Stomach (tissue), 9 donors: Measurements from ENCODE around the gene UQCC2. TPM values are rescaled to one million over a fixed set of nuclear protein-coding genes. Genes with fewer than 3 reads are reported as not detected.

ENCODE experiments used
- DNase-seq, 2 donors: peaks; one replicate each; pipeline versions ENCODE4 v3.0.0 to v3.0.0-alpha.2; 2013 to 2019
- H3K27ac ChIP-seq, 5 donors: fragments of 200-600 bp in 4 of 5; sonication (generic) in 4 of 5; one replicate each; pipeline ENCODE4 v1.5.1; 2013 to 2019; ENCODE audit warnings: mild to moderate bottlenecking in 1 of 5, moderate library complexity in 1 of 5
- H3K27me3 ChIP-seq, 3 donors: fragments of 200-600 bp; sonication (generic); one replicate each; pipeline ENCODE4 v1.5.1; 2017 to 2019; ENCODE audit warnings: mixed run types in 1 of 3
- H3K36me3 ChIP-seq, 4 donors: fragments of 200-600 bp; sonication (generic); 1 replicate in 3 of 4; 2 replicates in 1 of 4; pipeline ENCODE4 v1.5.1; 2016 to 2019
- H3K4me1 ChIP-seq, 4 donors: fragments of 200-600 bp; sonication (generic); one replicate each; pipeline ENCODE4 v1.5.1; 2016 to 2019
- H3K4me3 ChIP-seq, 4 donors: fragments of 200-600 bp; sonication (generic) in 3 of 4; one replicate each; pipeline ENCODE4 v1.5.1; 2016 to 2019; ENCODE audit warnings: mild to moderate bottlenecking in 1 of 4
- H3K9me3 ChIP-seq, 4 donors: fragments of 200-600 bp; sonication (generic); one replicate each; pipeline ENCODE4 v1.5.1; 2016 to 2019
- CTCF ChIP-seq, 7 experiments: fragments of 450-650 bp in 4 of 7; fragments of 200-600 bp in 3 of 7; sonication (generic) in 3 of 7; IDR thresholded peaks; one replicate each; pipeline ENCODE4 v1.5.1; 2016 to 2019; ENCODE audit warnings: antibody characterized with exemption in 7 of 7, control low read depth in 2 of 7, mild to moderate bottlenecking in 1 of 7
- EP300 ChIP-seq: sonication (generic); formaldehyde crosslinking; IDR thresholded peaks from one replicate; pipeline ENCODE4 v1.6.1; 2017; ENCODE audit warnings: antibody characterized with exemption
- POLR2A ChIP-seq, 4 donors: fragments of 450-650 bp; IDR thresholded peaks; one replicate each; pipeline ENCODE4 v1.6.1; 2016; ENCODE audit warnings: antibody characterized with exemption in 4 of 4, control low read depth in 2 of 4, mild to moderate bottlenecking in 1 of 4, moderate library complexity in 1 of 4
- POLR2AphosphoS5 ChIP-seq, 3 donors: sonication (generic); formaldehyde crosslinking; IDR thresholded peaks; one replicate each; pipeline ENCODE4 v1.6.1; 2016; ENCODE audit warnings: antibody characterized with exemption in 3 of 3
- WGBS, 5 donors: extraction: QIAGEN DNeasy Blood & Tissue Kit in 3 of 5; methylation state at CpG; one replicate each; pipeline versions ENCODE4 v1.1.5 to v1.1.7; 2013 to 2018; 5-methylcytosine and 5-hydroxymethylcytosine counted together
- intact Hi-C: fragments of 100-400 bp; cut with DNase I; formaldehyde crosslinking; loops from one replicate; pipeline ENCODE4 v1.15.1; 2023; ENCODE audit warnings: low total_unique reads
- polyA plus RNA-seq, 3 donors: library from polyadenylated mRNA; stranded (reverse); fragments of 200-250 nt; gene quantifications; one replicate each; pipeline ENCODE4 v1.2.3, GENCODE V29; 2013
- total RNA-seq, 5 donors: library from RNA; depleted of rRNA; stranded (reverse); fragments of >200 nt; gene quantifications; one replicate each; pipeline versions ENCODE4 v1.1.0 to v1.2.3, GENCODE V29; 2014 to 2016
- donor health status: healthy with polysubstance abuse.
- donor health status: Bipolar disorder and iron deficiency.
- donor health status: healthy.

Gene UQCC2
- total and polyA plus RNA-seq, 8 donors, result 4.7 to 109 (median 24.7) TPM

- intact Hi-C loops, result no loop called here
- Histone ChIP-seq H3K4me3 (no peak overlapping the region), H3K4me1 (peaks cover 0 to 7% (median 6%) of the 10 kb centered on the region in 4 donors), H3K27me3 (no peaks in the 10 kb centered on the region), H3K27ac (no peak overlapping the region), H3K36me3 (peaks cover 74 to 100% (median 100%) of the 10 kb centered on the region in 4 donors), H3K9me3 (no peaks in the 10 kb centered on the region)
- TF ChIP-seq POLR2A (IDR thresholded peaks at IDR 0.05) (no peak), EP300 (no peak), CTCF (IDR thresholded peaks at IDR 0.05) (no peak)
- WGBS, 5 donors, result 89 to 94% (median 91%) methylated on average over 25 to 27 of the region's 27 CpGs
- no peak for DNase-seq
Measured at GRCh38 chr6:33686981-33687975, 24.2 kb downstream of the UQCC2 start.

DNA sequence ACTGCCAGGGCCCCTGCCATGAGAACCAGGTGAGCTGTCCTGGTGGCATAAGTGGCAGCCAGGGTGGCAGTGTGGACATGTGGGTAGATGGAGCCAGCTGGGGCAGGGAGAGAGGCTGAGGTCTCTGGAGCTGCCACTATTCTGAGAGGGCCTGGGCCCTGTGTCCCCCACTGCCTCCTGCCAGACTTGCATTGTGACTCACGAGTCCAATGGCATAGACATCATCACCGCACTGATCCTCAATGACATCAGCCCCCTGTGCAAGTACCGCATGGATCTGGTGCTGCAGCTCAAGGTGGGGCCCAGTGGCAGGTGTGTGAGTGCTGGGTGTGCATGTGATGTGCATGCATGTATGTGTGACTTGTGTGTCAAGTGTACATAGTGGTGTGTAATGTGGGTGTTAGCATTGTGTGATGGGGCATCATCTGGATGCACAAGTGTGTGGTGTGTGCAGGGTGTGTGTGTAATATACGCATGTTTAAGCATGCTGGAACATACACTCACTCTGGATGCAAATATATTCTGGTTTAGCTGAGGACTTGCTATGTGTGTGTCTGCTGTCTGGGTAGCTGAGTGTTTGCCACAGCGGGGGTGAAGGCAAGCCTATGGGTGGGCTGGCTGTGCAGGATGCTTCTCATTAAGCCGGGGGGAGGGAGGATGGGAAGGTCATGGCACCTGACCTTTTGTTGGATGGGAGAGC is 25.1 kb downstream of the UQCC2 start:
- Histone ChIP-seq H3K9me3 (no peaks in the 10 kb centered on the region), H3K4me1 (no peaks in the 10 kb centered on the region), H3K27ac (no peak overlapping the region), H3K4me3 (no peak overlapping the region), H3K27me3 (no peaks in the 10 kb centered on the region), H3K36me3 (peaks cover 72 to 100% (median 100%) of the 10 kb centered on the region in 4 donors)
- WGBS, 5 donors, result 67 to 86% (median 82%) methylated on average over 5 to 6 of the region's 6 CpGs
- no peak for DNase-seq
- TF ChIP-seq POLR2A (IDR thresholded peaks at IDR 0.05), result no peak
- TF ChIP-seq EP300, result no peak
- intact Hi-C loops, result no loop called here

DNA sequence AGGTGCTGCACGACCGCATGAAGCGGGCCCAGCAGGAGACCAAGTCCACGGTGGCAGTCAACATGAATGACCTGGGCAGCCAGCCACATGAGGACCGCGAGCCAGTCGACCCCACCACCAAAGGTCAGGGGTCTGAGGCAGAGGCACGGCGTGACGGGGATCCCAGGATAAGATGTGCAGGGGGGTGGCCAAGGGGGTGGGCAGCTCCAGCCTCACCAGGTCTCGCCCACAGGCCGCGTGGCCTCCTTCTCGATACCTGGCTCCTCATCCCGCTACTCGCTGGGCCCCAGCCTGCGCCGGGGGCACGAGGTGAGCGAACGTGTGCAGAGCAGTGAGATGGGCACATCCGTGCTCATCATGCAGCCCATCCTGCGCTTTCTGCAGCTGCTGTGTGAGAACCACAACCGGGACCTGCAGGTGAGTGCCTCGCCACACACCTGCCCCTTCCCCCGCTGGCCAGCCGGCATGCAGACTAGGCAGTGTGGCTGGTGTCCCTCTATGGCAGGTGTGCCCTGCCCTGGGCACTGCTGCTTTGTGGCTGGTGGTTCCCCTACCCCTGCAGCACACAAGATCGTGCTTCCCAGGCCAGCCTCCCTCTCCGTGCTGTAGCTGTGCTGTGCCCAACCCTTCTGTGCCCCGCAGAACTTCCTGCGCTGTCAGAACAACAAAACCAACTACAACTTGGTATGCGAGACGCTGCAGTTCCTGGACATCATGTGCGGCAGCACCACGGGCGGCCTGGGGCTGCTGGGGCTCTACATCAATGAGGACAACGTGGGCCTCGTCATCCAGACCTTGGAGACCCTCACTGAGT is 25.9 kb downstream of the UQCC2 start:
- H3K9me3 ChIP-seq, result no peaks in the 10 kb centered on the region
- TF ChIP-seq EP300 (no peak), CTCF (IDR thresholded peaks at IDR 0.05) (no peak), POLR2AphosphoS5 (IDR thresholded peaks at IDR 0.05) (no peak), POLR2A (IDR thresholded peaks at IDR 0.05) (no peak)
- intact Hi-C loops, result no loop called here
- no peaks in the 10 kb centered on the region for H3K4me1 ChIP-seq
- no peak for DNase-seq
- H3K36me3 ChIP-seq, result peaks cover 64 to 100% (median 100%) of the 10 kb centered on the region in 4 donors
- H3K4me3 ChIP-seq, result no peak overlapping the region
- H3K27ac ChIP-seq, result no peak overlapping the region
- 87 to 90% (median 88%) methylated on average over 30 to 38 of the region's 38 CpGs for whole genome bisulfite sequencing, 5 donors
- H3K27me3 ChIP-seq, result no peaks in the 10 kb centered on the region

DNA sequence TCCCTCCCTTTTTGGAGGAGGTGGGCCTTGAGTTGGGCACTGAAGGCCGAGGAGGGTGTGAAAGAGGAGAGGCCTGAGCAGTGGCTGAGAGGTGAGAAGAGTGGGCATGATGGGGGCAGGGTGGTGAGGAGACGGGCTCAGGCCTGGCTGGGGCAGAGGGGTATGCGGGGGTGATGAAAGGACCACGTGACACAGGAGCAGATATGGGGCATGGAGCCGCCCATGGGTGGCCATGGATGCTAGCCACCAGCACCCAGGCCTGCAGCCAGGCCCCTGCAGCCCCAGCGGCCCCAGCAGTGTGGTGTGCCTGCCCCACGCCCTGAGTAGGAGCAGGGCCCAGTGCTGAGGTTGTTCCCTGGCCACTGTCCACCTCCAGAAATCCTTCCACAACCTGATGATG is 26.5 kb downstream of the UQCC2 start:
- H3K4me1 ChIP-seq, result no peaks in the 10 kb centered on the region
- no peak for TF ChIP-seq POLR2AphosphoS5 (IDR thresholded peaks at IDR 0.05)
- TF ChIP-seq EP300, result no peak
- TF ChIP-seq POLR2A (IDR thresholded peaks at IDR 0.05), result no peak
- TF ChIP-seq CTCF (IDR thresholded peaks at IDR 0.05), result no peak
- no peak for DNase-seq
- intact Hi-C loops, result no loop called here
- no peak overlapping the region for H3K4me3 ChIP-seq
- 90 to 95% (median 91%) methylated on average over 6 to 7 of the region's 7 CpGs for WGBS, 5 donors
- no peak overlapping the region for H3K27ac ChIP-seq
- no peaks in the 10 kb centered on the region for H3K27me3 ChIP-seq
- H3K36me3 ChIP-seq, result peaks cover 64 to 100% (median 100%) of the 10 kb centered on the region in 4 donors
- H3K9me3 ChIP-seq, result no peaks in the 10 kb centered on the region
